Endothelial cell of umbilical vein (primary cell): ENCODE data around the gene PARK7. TPM values are rescaled to one million over a fixed set of nuclear protein-coding genes. Genes with fewer than 3 reads are reported as not detected.

Experiments used
- BruUV-seq: library from RNA; stranded (reverse); fragments of 400-500 nt; replicated peaks from 2 replicates; lab custom pipeline; 2021; lab: Mats Ljungman, UMichigan
- CTCF ChIA-PET: fragments of 300-600, 350-600 bp; sonication (Branson Sonifier 250); formaldehyde crosslinking; loops from one replicate; lab custom pipeline; 2021; ENCODE audit warnings: antibody characterized with exemption, inconsistent platforms; lab: Charles Lee
- POLR2A ChIA-PET: fragments of 300-600, 350-600 bp; sonication (Branson Sonifier 250); formaldehyde crosslinking; loops from one replicate; lab custom pipeline; 2021; ENCODE audit warnings: antibody characterized with exemption, inconsistent platforms; lab: Charles Lee
- DNase-seq: peaks from one replicate; pipeline ENCODE4 v3.0.0-alpha.2; 2011; ENCODE audit warnings: low read depth, low spot score
- FAIRE-seq: peaks from 2 replicates; lab custom pipeline; 2011; peaks lifted over from hg19 to GRCh38; lab: Jason Lieb, UNC
- H2AFZ ChIP-seq: 2 replicates; pipeline ENCODE4 v1.6.0; 2012; ENCODE audit warnings: low read depth, low read length, control low read depth, inconsistent platforms
- H3K27ac ChIP-seq: 2 replicates; pipeline ENCODE4 v1.5.1; 2011; ENCODE audit warnings: low read depth, mild to moderate bottlenecking, control low read depth, low read length, moderate library complexity; ENCODE audit not compliant: insufficient read depth
- H3K27me3 ChIP-seq, 2 experiments: 2 replicates each; pipeline versions ENCODE4 v1.6.0 to v1.6.1; 2011; ENCODE audit warnings: low read length in 2 of 2, mixed read lengths in 1 of 2; ENCODE audit not compliant: control insufficient read depth in 2 of 2, insufficient read depth in 2 of 2
- H3K36me3 ChIP-seq, 2 experiments: 2 replicates in 1 of 2; 3 replicates in 1 of 2; pipeline ENCODE4 v1.5.1; 2011; ENCODE audit warnings: low read length in 2 of 2, mild to moderate bottlenecking in 1 of 2, moderate library complexity in 1 of 2; ENCODE audit not compliant: control insufficient read depth in 2 of 2, insufficient read depth in 2 of 2; ENCODE audit errors: extremely low read depth in 1 of 2
- H3K4me1 ChIP-seq: 3 replicates; pipeline ENCODE4 v1.5.1; 2011; ENCODE audit warnings: mild to moderate bottlenecking, low read length; ENCODE audit not compliant: control insufficient read depth, insufficient read depth; ENCODE audit errors: extremely low read depth
- H3K4me2 ChIP-seq: 2 replicates; pipeline ENCODE4 v1.6.1; 2011; ENCODE audit warnings: low read length, control low read depth, mixed read lengths; ENCODE audit not compliant: insufficient read depth
- H3K4me3 ChIP-seq, 3 experiments: fragments of 200-600 bp in 1 of 3; sonication (generic), shearing (Covaris generic) in 1 of 3; replicated peaks in 1 of 3; 2 replicates each; pipeline ENCODE4 v1.5.1; 2011 to 2016; ENCODE audit warnings: control low read depth in 3 of 3, low read length in 3 of 3, mild to moderate bottlenecking in 2 of 3, inconsistent platforms in 1 of 3, low read depth in 1 of 3, moderate library complexity in 1 of 3; ENCODE audit not compliant: insufficient read depth in 1 of 3
- H3K79me2 ChIP-seq: 2 replicates; pipeline ENCODE4 v1.6.0; 2012; ENCODE audit warnings: low read length, inconsistent platforms; ENCODE audit not compliant: control insufficient read depth, insufficient read depth
- H3K9ac ChIP-seq: replicated peaks from 2 replicates; pipeline ENCODE3; 2011; ENCODE audit warnings: low read length, control low read depth; ENCODE audit not compliant: insufficient read depth; ENCODE audit errors: extremely low read depth
- H3K9me1 ChIP-seq: replicated peaks from 3 replicates; pipeline ENCODE4 v1.6.0; 2011; ENCODE audit warnings: mild to moderate bottlenecking, low read length; ENCODE audit not compliant: control insufficient read depth, insufficient read depth; ENCODE audit errors: extremely low read depth
- H3K9me3 ChIP-seq: replicated peaks from 2 replicates; pipeline ENCODE4 v1.5.1; 2012; ENCODE audit warnings: low read length, inconsistent platforms; ENCODE audit not compliant: control insufficient read depth, insufficient read depth
- H4K20me1 ChIP-seq: replicated peaks from 2 replicates; pipeline ENCODE3; 2011; ENCODE audit warnings: mild to moderate bottlenecking, low read length; ENCODE audit not compliant: control insufficient read depth, insufficient read depth; ENCODE audit errors: extremely low read depth
- CTCF ChIP-seq, 2 donors: IDR thresholded peaks; 1 replicate in 1 of 2; 2 replicates in 1 of 2; pipeline ENCODE4 v1.5.1; 2011; ENCODE audit warnings: low read length in 2 of 2, mild to moderate bottlenecking in 2 of 2, moderate library complexity in 2 of 2, control low read depth in 1 of 2, inconsistent platforms in 1 of 2, low read depth in 1 of 2; ENCODE audit not compliant: insufficient read depth in 1 of 2; ENCODE audit errors: extremely low read depth in 1 of 2
- EZH2 ChIP-seq: IDR thresholded peaks from 2 replicates; pipeline ENCODE4 v1.6.1; 2012; ENCODE audit warnings: borderline replicate concordance, low read depth, mild to moderate bottlenecking, moderate library complexity, low read length, inconsistent platforms; ENCODE audit not compliant: severe bottlenecking
- FOS ChIP-seq: IDR thresholded peaks from 2 replicates; pipeline ENCODE4 v1.6.1; 2011; ENCODE audit warnings: mild to moderate bottlenecking, low read length, moderate library complexity, borderline replicate concordance; ENCODE audit not compliant: insufficient read depth
- GATA2 ChIP-seq: IDR thresholded peaks from 2 replicates; pipeline ENCODE4 v1.7.0; 2011; ENCODE audit warnings: low read depth, mild to moderate bottlenecking, moderate library complexity, mixed read lengths, low read length; ENCODE audit not compliant: insufficient read length, insufficient read depth
- JUN ChIP-seq: IDR thresholded peaks from 2 replicates; pipeline ENCODE4 v1.6.1; 2011; ENCODE audit warnings: borderline replicate concordance, low read depth; ENCODE audit not compliant: insufficient read length, insufficient read depth
- MAX ChIP-seq: IDR thresholded peaks from 2 replicates; pipeline ENCODE4 v1.6.1; 2011; ENCODE audit not compliant: insufficient read depth, insufficient read length
- MYC ChIP-seq: IDR thresholded peaks from one replicate; pipeline ENCODE4 v1.6.1; 2011; ENCODE audit warnings: mild to moderate bottlenecking, low read depth, low read length
- POLR2A ChIP-seq: IDR thresholded peaks from 2 replicates; pipeline ENCODE4 v1.6.1; 2012; ENCODE audit warnings: low read depth, mild to moderate bottlenecking, control low read depth, low read length
- POLR2AphosphoS5 ChIP-seq: IDR thresholded peaks from 2 replicates; pipeline ENCODE4 v1.6.1; 2012; ENCODE audit warnings: low read depth, mild to moderate bottlenecking, control low read depth, low read length, moderate library complexity; ENCODE audit not compliant: insufficient read depth
- dilution Hi-C: fragments of 300-500 bp; cut with MboI; formaldehyde crosslinking; loops from one replicate; pipeline ENCODE4 v1.15.0; 2019; ENCODE audit warnings: low sequenced_read_pairs; ENCODE audit not compliant: extremely low pct_ligation_motif_present
- intact Hi-C: fragments of 100-400 bp; cut with micrococcal nuclease; formaldehyde crosslinking; loops from one replicate; pipeline ENCODE4 v1.10.0; 2022
- polyA plus RNA-seq, 4 experiments: library from polyadenylated mRNA; depleted of rRNA in 3 of 4; stranded (reverse) in 3 of 4; unstranded in 1 of 4; fragments of >200 nt; gene quantifications; 2 replicates each; pipeline versions ENCODE4 v1.2.1 to v1.2.3, GENCODE V29; 2011 to 2012; ENCODE audit warnings: missing spikeins in 1 of 4
- total RNA-seq: library from RNA; stranded (reverse); gene quantifications from 2 replicates; pipeline ENCODE4 v1.2.3, GENCODE V29; 2021

Gene PARK7
- total and polyA plus RNA-seq, 2 donors (not counting 3 experiments of a cell fraction or from before 2014, with no cell fraction given): 203 to 294 TPM

GRCh38 chr1:7967196-7967595, 5.7 kb downstream of the PARK7 start:
- no peaks in the 10 kb centered on the region for H3K9me3 ChIP-seq
- DNase-seq (peak; percentile 12), FAIRE-seq (no peak)
- H3K9me1 ChIP-seq: no peaks in the 10 kb centered on the region
- ChIA-PET POLR2A (no interaction called here), CTCF (interaction anchor here (1.0 to 1.6 kb wide), 2 partner anchors 8 to 48 kb away, joined by 4 to 5 read pairs; no protein-coding TSS in a partner anchor)
- no peak overlapping the region for H3K9ac ChIP-seq
- H3K79me2 ChIP-seq: peaks cover 41% of the 10 kb centered on the region
- no TSS peak for BruUV-seq
- H3K4me1 ChIP-seq: peaks cover 7% of the 10 kb centered on the region
- peaks cover 29 to 32% of the 10 kb centered on the region in 2 experiments for H3K36me3 ChIP-seq
- TF ChIP-seq FOS (no peak), JUN (no peak), EZH2 (no peak), CTCF (IDR thresholded peaks at IDR 0.05; ENCODE audit: extremely low read depth in 1 of 2, insufficient read depth in 1 of 2, low read depth in 1 of 2, low read length in 2 of 2) (no peak), POLR2A (no peak), MAX (no peak), GATA2 (no peak), MYC (no peak), POLR2AphosphoS5 (no peak)
- intact Hi-C loops (no loop called here), dilution Hi-C loops (no loop called here)
- no peak overlapping the region for H3K4me2 ChIP-seq
- H2AFZ ChIP-seq: no peak overlapping the region
- no peaks in the 10 kb centered on the region for H3K27me3 ChIP-seq
- peaks cover 2% of the 10 kb centered on the region for H4K20me1 ChIP-seq
- H3K4me3 ChIP-seq: no peak overlapping the region
- H3K27ac ChIP-seq: no peak overlapping the region
